Vagina (tissue), 2 donors: ENCODE results near the gene SCARB1. TPM values are rescaled to one million over a fixed set of nuclear protein-coding genes. Genes with fewer than 3 reads are reported as not detected.

ENCODE experiments used
- DNase-seq, 2 donors: peaks; one replicate each; pipeline ENCODE4 v3.0.0-alpha.2; 2017; ENCODE audit errors: extremely low spot score in 2 of 2
- H3K27ac ChIP-seq: fragments of 200-600 bp; sonication (generic); one replicate; pipeline ENCODE4 v1.5.1; 2019
- H3K27me3 ChIP-seq: fragments of 200-600 bp; sonication (generic); one replicate; pipeline ENCODE4 v1.5.1; 2019
- H3K36me3 ChIP-seq, 2 donors: fragments of 200-600 bp; sonication (generic); one replicate each; pipeline ENCODE4 v1.5.1; 2017 to 2019
- H3K4me1 ChIP-seq: fragments of 200-600 bp; sonication (generic); one replicate; pipeline ENCODE4 v1.5.1; 2019
- H3K4me3 ChIP-seq, 2 donors: fragments of 200-600 bp; sonication (generic); 1 replicate in 1 of 2; 2 replicates in 1 of 2; pipeline ENCODE4 v1.5.1; 2016 to 2019
- H3K9me3 ChIP-seq: fragments of 200-600 bp; sonication (generic); one replicate; pipeline ENCODE4 v1.5.1; 2019
- POLR2A ChIP-seq, 2 donors: fragments of 450-650 bp; IDR thresholded peaks; one replicate each; pipeline ENCODE4 v1.6.1; 2017; ENCODE audit warnings: antibody characterized with exemption in 2 of 2, mild to moderate bottlenecking in 2 of 2, moderate library complexity in 2 of 2
- POLR2AphosphoS5 ChIP-seq, 2 donors: sonication (generic); formaldehyde crosslinking; IDR thresholded peaks; one replicate each; pipeline ENCODE4 v1.9.0; 2017; ENCODE audit warnings: antibody characterized with exemption in 2 of 2, mild to moderate bottlenecking in 2 of 2, low read depth in 1 of 2; ENCODE audit not compliant: insufficient read depth in 1 of 2
- intact Hi-C: fragments of 100-400 bp; cut with DNase I; formaldehyde crosslinking; loops from one replicate; pipeline ENCODE4 v1.15.1; 2023
- total RNA-seq: library from RNA; depleted of rRNA; stranded (reverse); fragments of >200 nt; gene quantifications from one replicate; pipeline ENCODE4 v1.2.3, GENCODE V29; 2016
- TF ChIP-seq, protein P1 (sequence below), 3 experiments: fragments of 450-650 bp in 2 of 3; fragments of 200-600 bp in 1 of 3; sonication (generic) in 1 of 3; IDR thresholded peaks; one replicate each; pipeline ENCODE4 v1.5.1; 2017 to 2019; ENCODE audit warnings: antibody characterized with exemption in 3 of 3, mild to moderate bottlenecking in 2 of 3, moderate library complexity in 2 of 3

SCARB1 gene
- total RNA-seq, 1 donor from 2014 or later = 20.6 TPM

DNA sequence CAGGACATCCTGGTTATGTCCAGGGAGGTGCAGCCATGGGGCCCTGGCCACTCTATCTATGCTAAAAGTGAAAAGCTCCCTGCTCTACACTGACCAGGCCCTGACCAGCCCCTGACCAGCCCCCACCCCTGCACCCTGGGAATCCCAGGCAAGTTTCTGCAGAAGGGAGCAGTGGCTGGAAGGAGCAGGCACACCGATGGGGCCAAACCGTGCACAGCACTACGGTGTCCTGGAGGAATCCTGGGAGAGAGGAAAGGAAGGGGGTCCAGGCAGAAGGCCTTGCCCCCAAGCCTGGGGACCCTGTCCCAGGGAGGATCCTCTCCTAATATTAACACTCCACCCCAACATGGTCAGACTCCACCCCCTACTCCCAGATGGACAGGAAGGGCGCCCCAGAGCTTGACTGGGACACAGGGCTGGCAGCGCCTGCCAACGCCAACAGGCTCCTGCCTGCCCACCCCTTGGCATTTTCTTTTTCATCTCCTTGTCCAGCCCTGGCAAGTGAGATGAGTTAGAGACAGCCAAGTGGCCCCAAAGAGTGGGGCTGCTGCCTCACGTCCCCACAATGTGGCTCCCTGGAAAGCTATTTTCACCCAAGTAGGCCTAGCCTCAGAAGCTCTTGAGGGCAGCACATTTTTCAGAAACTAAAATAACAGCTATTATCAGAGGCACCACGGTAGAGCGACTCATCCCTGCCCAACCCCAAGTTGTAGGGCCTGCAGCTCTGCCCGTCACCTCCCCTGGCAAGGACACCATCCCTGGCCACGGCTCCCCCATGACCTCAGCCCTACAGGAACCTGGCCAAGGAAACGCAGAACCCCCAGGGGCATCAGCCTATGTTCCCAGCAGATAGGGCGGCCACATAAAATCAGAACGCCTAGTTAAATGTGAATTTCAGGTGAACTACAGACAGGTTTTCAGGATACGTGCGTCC is 82.6 kb downstream of the SCARB1 start:
- Histone ChIP-seq H3K4me1 (no peaks in the 10 kb centered on the region), H3K4me3 (no peak overlapping the region), H3K36me3 (no peaks in the 10 kb centered on the region), H3K27ac (no peak overlapping the region), H3K9me3 (no peaks in the 10 kb centered on the region), H3K27me3 (no peaks in the 10 kb centered on the region)
- DNase-seq = no peak
- TF ChIP-seq POLR2AphosphoS5 (IDR thresholded peaks at IDR 0.05; ENCODE audit: insufficient read depth in 1 of 2, low read depth in 1 of 2) (no peak), POLR2A (IDR thresholded peaks at IDR 0.05) (no peak)
- TF ChIP-seq, protein P1, sequence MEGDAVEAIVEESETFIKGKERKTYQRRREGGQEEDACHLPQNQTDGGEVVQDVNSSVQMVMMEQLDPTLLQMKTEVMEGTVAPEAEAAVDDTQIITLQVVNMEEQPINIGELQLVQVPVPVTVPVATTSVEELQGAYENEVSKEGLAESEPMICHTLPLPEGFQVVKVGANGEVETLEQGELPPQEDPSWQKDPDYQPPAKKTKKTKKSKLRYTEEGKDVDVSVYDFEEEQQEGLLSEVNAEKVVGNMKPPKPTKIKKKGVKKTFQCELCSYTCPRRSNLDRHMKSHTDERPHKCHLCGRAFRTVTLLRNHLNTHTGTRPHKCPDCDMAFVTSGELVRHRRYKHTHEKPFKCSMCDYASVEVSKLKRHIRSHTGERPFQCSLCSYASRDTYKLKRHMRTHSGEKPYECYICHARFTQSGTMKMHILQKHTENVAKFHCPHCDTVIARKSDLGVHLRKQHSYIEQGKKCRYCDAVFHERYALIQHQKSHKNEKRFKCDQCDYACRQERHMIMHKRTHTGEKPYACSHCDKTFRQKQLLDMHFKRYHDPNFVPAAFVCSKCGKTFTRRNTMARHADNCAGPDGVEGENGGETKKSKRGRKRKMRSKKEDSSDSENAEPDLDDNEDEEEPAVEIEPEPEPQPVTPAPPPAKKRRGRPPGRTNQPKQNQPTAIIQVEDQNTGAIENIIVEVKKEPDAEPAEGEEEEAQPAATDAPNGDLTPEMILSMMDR (IDR thresholded peaks at IDR 0.05) = no peak
- intact Hi-C loops = no loop called here

DNA sequence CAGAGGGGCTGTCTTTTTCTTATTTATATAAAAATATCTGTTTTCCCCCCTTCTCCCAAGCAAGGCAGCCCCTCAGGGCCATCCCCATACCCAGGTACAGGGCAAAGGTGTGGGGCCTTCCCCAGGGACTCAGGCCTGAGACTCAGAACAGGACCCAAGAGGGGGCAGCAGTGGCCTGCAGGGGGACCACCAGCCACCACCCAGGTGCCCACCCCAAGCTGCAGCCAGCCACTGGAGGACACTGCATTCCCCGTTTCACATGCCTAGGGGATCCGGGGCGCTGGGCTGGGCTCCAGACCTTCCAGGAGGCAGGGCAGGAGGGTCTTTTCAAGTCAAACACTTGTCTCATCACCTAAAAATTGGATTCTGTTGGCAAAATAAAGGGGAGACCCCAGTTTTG is 83.3 kb downstream of the SCARB1 start:
- no peaks in the 10 kb centered on the region for H3K27me3 ChIP-seq
- no peaks in the 10 kb centered on the region for H3K9me3 ChIP-seq
- H3K4me1 ChIP-seq = peaks cover 2% of the 10 kb centered on the region
- no peak for TF ChIP-seq POLR2AphosphoS5 (IDR thresholded peaks at IDR 0.05; ENCODE audit: insufficient read depth in 1 of 2, low read depth in 1 of 2)
- TF ChIP-seq, protein P1 (IDR thresholded peaks at IDR 0.05) = no peak
- TF ChIP-seq POLR2A (IDR thresholded peaks at IDR 0.05) = no peak
- intact Hi-C loops = no loop called here
- no peaks in the 10 kb centered on the region for H3K36me3 ChIP-seq
- no peak for DNase-seq
- no peak overlapping the region for H3K4me3 ChIP-seq
- H3K27ac ChIP-seq = no peak overlapping the region

DNA sequence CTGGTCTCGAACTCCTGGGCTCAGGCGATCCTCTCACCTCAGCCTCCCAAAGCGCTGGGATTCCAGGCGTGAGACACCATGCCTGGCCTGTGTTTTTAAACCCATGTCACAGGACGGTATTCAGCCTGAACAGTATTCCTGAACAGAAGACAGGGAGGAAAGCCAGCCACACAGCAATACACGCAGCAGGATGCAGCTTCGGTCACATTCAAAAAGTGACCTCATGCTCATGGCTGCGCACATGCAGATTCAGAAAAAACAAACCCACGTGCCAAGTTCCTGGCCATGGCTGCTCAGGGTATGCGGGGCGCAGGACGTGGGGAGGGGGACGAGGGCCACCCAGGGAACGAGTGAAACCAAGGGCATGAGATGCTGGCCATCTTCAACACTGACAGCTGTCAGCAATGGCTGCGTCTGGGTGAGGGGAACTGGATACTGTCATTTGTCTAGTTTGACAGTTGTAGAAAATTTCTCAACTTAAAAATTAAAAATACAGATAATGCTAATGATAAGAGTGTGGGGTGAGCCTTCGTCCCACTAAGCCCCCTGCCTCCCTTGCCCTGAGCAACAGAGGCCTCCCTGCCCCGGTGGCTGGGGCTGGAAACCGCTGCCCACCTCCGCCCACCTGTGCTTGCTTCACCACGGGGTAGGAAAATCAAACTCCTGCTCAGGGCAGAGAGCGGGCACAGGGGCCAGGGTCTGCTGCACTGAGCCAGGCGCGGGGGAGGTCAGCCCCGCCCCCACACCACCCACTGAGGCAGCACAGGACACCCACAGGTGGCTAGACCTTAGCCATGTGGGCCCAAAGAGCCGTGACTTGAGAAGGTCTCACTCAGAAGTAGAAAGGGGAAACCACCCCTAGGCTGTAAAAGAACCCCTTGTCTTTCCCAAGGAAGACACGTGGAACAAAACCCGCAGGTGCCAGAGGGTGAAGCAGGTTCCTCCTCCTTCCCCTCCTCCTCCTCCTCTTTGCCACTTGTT is 84.2 kb downstream of the SCARB1 start:
- Histone ChIP-seq H3K36me3 (no peaks in the 10 kb centered on the region), H3K27ac (no peak overlapping the region), H3K4me1 (peaks cover 11% of the 10 kb centered on the region), H3K9me3 (no peaks in the 10 kb centered on the region), H3K27me3 (no peaks in the 10 kb centered on the region), H3K4me3 (no peak overlapping the region)
- no peak for DNase-seq
- TF ChIP-seq POLR2A (IDR thresholded peaks at IDR 0.05) (no peak), POLR2AphosphoS5 (IDR thresholded peaks at IDR 0.05; ENCODE audit: insufficient read depth in 1 of 2, low read depth in 1 of 2) (no peak)
- TF ChIP-seq, protein P1 (IDR thresholded peaks at IDR 0.05) = no peak
- intact Hi-C loops = no loop called here

DNA sequence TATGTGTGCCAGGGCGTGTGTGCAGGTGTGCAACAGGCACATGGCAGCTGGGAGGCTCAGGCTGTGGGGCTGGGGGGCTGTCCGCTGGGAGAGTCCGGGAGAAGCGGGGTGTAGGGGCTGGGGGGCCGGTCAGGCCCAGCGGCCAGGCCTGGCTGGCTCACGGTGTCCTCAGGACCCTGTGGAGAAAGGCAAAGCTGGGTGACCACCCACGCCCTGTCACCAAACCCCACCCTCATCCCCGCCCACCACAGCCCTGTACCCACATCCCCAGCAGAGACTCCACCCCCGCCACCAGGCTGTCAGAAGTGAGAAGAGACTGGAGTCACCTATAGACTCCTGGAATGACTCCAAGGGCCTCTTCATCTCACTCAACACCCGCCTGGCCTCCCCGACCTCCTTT is 85.3 kb downstream of the SCARB1 start:
- Histone ChIP-seq H3K36me3 (no peaks in the 10 kb centered on the region), H3K4me1 (peaks cover 18% of the 10 kb centered on the region), H3K27ac (no peak overlapping the region), H3K27me3 (no peaks in the 10 kb centered on the region), H3K9me3 (no peaks in the 10 kb centered on the region), H3K4me3 (no peak overlapping the region)
- intact Hi-C loops = no loop called here
- TF ChIP-seq POLR2A (IDR thresholded peaks at IDR 0.05) (no peak), POLR2AphosphoS5 (IDR thresholded peaks at IDR 0.05; ENCODE audit: insufficient read depth in 1 of 2, low read depth in 1 of 2) (no peak)
- TF ChIP-seq, protein P1 (IDR thresholded peaks at IDR 0.05) = no peak
- DNase-seq = no peak
